Stimulated activated CD4-positive, alpha-beta T cell treated with anti-CD3 and anti-CD28 coated beads, TNF-alpha, amount 100 ng/mL, for 4 hours (primary cell): ENCODE data around the gene TENM3.

ENCODE experiments used
- DNase-seq, 3 experiments: peaks; one replicate each; pipeline ENCODE4 v3.0.0-alpha.2; 2020; ENCODE audit warnings: low read depth in 3 of 3

The TENM3 gene

GRCh38 chr4:182449930-182450439 lies 206.8 kb downstream of the TENM3 start:
- no peak for DNase-seq

GRCh38 chr4:182451441-182451840 lies 208.2 kb downstream of the TENM3 start:
- DNase-seq = no peak

DNA sequence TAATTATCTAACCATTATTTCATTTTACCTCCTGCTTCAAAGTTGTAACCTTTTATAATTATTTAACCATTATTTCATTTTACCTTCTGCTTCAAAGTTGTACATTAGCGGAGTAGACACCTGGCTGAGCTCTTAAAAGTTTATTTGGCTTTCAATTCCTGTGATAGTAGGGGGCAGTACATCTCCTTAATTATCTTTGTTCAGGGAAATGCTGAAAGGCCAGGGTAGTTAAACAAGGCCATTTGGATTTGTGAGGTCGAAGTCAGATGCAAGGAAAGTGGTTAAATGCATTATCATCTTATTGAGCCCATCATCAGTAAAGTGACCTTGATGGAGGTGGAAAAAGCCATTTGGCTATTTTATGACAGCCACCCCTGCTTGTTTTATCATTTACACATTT lies 210.6 kb downstream of the TENM3 start:
- DNase-seq = no peak

DNA sequence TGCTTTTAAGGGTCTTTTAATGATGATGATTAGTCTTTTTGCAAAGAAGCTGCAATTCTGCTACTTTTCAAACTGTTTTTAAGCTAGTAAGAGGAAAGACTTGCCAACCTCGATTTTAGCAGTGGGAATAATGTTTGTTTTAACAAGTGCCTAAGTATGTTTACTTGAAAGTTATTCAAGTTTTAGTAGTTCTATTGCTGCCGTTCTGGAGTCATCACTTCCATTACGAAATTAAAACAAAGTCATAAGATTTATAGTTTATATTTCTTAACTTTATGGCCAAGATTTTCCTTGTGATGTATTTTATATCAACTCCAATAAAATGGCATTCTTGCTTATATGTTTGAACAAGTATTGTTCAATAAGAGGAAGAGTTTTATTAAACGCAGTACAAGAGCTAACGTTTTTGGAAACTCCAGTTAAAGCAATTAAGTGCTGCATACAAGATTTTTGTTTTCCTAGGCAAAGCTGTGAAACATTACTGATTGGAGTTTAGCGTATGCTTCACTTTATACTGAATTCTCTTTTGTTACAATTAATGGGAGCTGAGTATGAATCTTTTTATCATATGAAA lies 211.3 kb downstream of the TENM3 start:
- no peak for DNase-seq

GRCh38 chr4:182465114-182465513 lies 221.9 kb downstream of the TENM3 start:
- no peak for DNase-seq

GRCh38 chr4:182465979-182466378 lies 222.8 kb downstream of the TENM3 start:
- DNase-seq = no peak

- no peak for DNase-seq
Measured at GRCh38 chr4:182470215-182470614, 227.0 kb downstream of the TENM3 start.

GRCh38 chr4:182475539-182475938 lies 232.3 kb downstream of the TENM3 start:
- no peak for DNase-seq

DNA sequence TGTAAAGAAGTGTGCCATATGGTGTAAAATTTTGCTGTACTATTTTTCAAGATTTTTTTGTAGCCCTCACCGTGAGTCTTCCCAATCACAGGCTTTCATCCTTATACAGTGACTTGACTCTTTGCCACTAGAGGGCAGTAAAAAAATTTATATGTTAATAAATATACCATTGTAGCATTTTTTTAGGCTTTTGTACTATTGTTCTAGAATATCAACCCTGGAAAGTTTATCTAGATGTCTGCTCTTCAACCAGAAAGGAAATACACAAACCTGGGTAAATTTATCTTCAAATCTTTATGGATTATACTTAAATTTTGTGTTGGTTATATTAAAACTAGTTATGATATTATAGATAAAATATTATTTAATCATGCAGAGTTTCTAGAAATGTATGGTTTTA lies 235.3 kb downstream of the TENM3 start:
- no peak for DNase-seq

GRCh38 chr4:182483685-182484084 lies 240.5 kb downstream of the TENM3 start:
- DNase-seq = no peak

GRCh38 chr4:182486881-182487280 lies 243.7 kb downstream of the TENM3 start:
- no peak for DNase-seq

DNA sequence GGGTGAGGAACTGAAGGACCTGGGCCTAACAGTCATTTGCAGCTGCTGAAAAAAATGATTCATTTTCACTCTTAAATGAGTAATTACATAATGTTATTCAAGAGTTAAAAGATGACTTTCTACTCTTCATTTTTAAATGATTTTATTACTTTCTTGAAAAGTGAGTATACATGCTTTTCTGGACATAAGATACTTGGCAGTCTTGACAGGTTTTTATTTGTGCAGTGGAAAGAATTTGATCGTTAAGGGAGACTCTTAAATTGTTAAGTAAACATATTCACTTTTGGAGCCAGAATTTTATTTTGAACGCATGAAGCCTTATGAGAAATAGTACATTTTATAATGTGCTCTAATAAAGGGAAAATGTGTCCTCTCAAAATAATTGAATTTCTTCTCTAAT lies 245.7 kb downstream of the TENM3 start:
- no peak for DNase-seq

GRCh38 chr4:182489607-182490006 lies 246.4 kb downstream of the TENM3 start:
- DNase-seq = no peak

GRCh38 chr4:182491719-182492118 lies 248.5 kb downstream of the TENM3 start:
- DNase-seq = no peak

GRCh38 chr4:182492423-182492822 lies 249.2 kb downstream of the TENM3 start:
- no peak for DNase-seq

DNA sequence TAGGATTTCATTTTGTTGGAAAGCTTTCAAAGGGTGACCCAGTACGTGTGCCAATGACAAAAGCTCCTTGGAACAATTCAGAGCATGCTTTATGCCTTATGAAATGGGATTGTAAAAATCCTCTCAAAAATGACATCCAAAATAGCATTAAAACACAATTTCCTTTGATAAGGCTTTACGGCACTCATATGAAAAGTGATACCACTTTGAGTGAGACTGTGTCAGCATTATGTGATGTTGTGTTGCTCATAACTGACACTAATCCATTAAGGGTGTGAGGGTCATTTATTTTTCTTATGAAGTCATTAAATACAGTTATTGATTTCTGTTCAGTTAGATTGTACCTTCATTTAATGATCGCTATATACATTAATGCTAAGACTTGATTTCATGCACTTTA lies 250.2 kb downstream of the TENM3 start:
- no peak for DNase-seq

- DNase-seq = no peak
Measured at GRCh38 chr4:182494103-182494502, 250.9 kb downstream of the TENM3 start.

GRCh38 chr4:182495031-182495430 lies 251.8 kb downstream of the TENM3 start:
- DNase-seq = no peak

DNA sequence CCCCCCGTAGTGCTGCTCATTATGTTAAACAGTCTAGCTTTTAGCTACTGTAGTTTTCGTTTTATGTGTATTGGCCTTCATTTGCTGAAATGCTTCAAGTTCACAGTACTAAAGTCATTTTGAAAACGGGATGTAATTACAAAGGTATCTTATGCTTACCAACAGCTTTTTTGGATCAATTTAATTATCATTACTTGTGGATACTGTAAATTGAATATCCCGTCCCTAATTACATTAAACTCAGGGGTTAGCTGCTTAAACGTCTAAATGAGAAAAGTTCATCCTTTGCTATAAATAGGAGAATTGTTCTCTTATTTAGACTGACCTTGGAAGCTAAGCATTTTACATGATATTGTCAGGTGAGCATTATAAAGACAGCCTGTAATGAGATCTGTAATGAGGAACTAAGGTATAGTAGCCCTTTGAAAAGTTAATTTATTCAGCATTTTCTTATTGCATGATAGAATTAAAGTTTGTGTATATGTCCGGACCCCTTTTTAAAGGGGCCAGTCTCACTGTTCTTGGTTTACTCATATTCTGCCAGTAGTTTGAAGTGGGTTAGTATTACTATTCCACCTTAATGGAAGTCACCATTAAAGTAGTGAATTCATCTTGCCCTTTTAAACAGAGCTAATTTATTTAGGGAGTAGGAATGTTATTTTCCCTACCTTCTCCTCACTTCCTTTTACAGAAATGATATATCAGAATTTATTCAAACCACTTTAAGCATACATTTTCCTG lies 252.6 kb downstream of the TENM3 start:
- DNase-seq = no peak

DNA sequence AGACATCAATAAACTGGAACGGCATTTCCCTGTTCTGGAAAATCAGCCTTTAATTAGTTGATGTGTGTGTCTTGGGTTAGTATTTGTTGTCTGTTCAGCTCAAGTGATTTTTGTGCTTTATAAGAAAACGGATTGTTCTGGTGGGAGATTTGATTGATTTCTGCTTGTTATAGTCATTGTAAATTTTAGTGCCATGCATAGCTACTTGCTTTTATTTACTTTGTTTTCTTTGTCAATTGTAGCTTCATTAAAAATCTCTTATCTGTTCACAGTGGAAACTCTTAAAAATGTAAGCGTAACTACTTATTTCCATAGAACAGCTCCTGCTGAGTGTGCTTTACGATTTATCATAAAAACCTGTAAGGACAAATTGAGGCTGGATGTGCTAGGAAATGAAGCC lies 253.2 kb downstream of the TENM3 start:
- DNase-seq = no peak

DNA sequence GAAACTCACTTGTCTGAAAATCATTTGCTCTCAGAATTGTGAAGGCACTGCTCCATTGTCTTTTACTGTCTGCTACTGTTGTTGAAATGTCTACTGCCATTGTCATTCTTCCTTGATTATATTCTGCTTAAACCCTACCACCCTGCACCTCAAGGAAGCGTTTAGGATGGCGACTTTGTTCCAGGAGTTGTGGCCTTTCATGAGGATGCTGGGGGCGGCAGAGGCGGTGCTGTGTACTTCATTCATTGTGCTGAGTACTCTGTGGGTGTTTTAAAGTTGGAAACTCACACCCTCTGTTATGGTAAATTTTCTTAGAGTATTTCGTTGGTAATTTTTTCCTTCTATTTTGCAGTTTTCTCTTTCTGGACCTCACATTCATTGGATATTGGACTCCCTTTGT lies 258.9 kb downstream of the TENM3 start:
- DNase-seq = no peak

DNA sequence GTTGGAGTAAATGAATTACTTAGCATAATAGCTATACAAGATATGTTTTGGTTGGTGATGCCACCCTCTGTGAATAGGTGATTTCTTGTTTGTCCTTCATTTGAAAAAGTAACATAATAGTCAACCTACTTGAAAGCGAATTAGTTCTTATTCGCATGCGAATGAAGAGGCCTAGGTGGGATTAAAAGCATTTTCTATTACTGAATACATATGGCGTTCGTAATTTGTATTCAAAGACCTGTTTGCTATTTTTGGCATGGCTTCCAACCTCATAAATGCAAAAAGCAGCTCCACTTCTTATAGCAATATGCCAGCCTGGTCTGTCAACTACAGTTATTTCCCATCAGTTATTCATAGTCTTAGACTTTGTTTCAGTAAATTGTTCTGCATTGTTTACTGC lies 261.3 kb downstream of the TENM3 start:
- no peak for DNase-seq

DNA sequence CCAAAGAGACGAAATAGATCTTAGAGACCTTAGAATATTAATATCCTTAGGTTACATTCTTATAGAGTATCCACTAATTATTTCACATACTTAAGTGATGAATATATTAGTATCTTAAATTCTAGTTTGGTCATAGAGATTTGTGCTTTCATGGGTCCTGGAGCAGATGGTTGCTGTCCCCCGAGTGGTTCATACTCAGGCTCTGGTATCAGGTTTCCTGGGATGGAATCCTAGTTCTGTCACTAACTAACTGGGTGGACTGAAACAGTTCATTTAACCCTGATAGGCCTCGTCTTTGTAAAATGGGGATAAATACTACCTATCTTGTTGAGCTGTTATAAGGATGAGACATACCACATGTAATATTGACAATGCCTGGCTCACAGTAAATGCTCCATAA lies 264.6 kb downstream of the TENM3 start:
- no peak for DNase-seq

DNA sequence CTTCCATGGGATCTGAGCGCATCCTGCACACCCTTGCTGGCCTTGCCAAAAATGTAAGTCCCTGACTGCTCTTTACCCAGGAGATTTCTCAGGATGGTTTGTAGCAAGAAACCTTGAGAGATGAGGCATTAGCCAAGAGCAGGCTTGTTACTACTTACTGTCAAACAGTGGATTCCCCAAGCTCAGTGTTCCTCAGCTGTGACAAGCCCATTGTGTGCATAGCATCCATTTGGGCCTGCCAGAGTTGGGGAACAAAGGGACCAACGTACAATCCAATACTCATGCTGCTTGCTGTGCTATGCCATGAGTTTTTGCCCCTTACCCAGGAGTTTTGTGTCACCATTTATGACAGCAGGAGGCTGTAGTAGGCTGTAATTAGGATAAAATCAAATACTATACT lies 267.6 kb downstream of the TENM3 start:
- no peak for DNase-seq
